Measurements from ENCODE around the gene CMTR1.
"Not testable (repeated sequence)": the region's sequence is repeated elsewhere in the genome, so short reads cannot be mapped to it uniquely, and the experiment has no call there.

The CMTR1 gene

GRCh38 chr6:37491830-37492208 lies 58.8 kb downstream of the CMTR1 start:
- DNase-seq (ENCODE audit: low spot score) = no peak

- no peak for DNase-seq (ENCODE audit: low spot score)
These were observed 59.4 kb downstream of the CMTR1 start for GRCh38 chr6:37492236-37492972.

GRCh38 chr6:37492991-37493660 lies 60.1 kb downstream of the CMTR1 start:
- no peak for DNase-seq (ENCODE audit: low spot score)

GRCh38 chr6:37493661-37493995 lies 60.6 kb downstream of the CMTR1 start:
- no peak for DNase-seq (ENCODE audit: low spot score)

- no peak for DNase-seq (ENCODE audit: low spot score)
These were observed 62.4 kb downstream of the CMTR1 start for GRCh38 chr6:37495244-37495934.

GRCh38 chr6:37496951-37497885 lies 64.2 kb downstream of the CMTR1 start:
- no peak for DNase-seq (ENCODE audit: low spot score)

GRCh38 chr6:37499433-37500293 lies 66.6 kb downstream of the CMTR1 start, which contains the start of gene CCDC167:
TSS of gene CCDC167 (minus strand) at chr6:37499893. CDS start at chr6:37499863, 30 bp downstream.
- DNase-seq (ENCODE audit: low spot score) = peak; percentile 86

- no peak for DNase-seq (ENCODE audit: low spot score)
These were observed 67.2 kb downstream of the CMTR1 start for GRCh38 chr6:37500294-37500608.

- DNase-seq (ENCODE audit: low spot score) = not testable (repeated sequence)
These were observed 67.9 kb downstream of the CMTR1 start for GRCh38 chr6:37500904-37501303.

GRCh38 chr6:37501632-37502491 lies 68.8 kb downstream of the CMTR1 start:
- DNase-seq (ENCODE audit: low spot score) = no peak

- no peak for DNase-seq (ENCODE audit: low spot score)
These were observed 69.8 kb downstream of the CMTR1 start for GRCh38 chr6:37502703-37503291.

GRCh38 chr6:37503309-37503965 lies 70.4 kb downstream of the CMTR1 start:
- no peak for DNase-seq (ENCODE audit: low spot score)

- DNase-seq (ENCODE audit: low spot score) = no peak
These were observed 71.0 kb downstream of the CMTR1 start for GRCh38 chr6:37504024-37504423.

- no peak for DNase-seq (ENCODE audit: low spot score)
These were observed 73.5 kb downstream of the CMTR1 start for GRCh38 chr6:37506479-37506878.

- DNase-seq (ENCODE audit: low spot score) = no peak
These were observed 74.1 kb downstream of the CMTR1 start for GRCh38 chr6:37507077-37507476.

GRCh38 chr6:37507690-37508421 lies 74.8 kb downstream of the CMTR1 start:
- no peak for DNase-seq (ENCODE audit: low spot score)

GRCh38 chr6:37511201-37511600 lies 78.2 kb downstream of the CMTR1 start:
- no peak for DNase-seq (ENCODE audit: low spot score)

- no peak for DNase-seq (ENCODE audit: low spot score)
These were observed 78.9 kb downstream of the CMTR1 start for GRCh38 chr6:37511910-37512399.
